GM04503 (cell line): Measurements from ENCODE around the gene HS3ST2.
"Not testable (repeated sequence)": the region's sequence is repeated elsewhere in the genome, so short reads cannot be mapped to it uniquely, and the experiment has no call there.

ENCODE experiments used
- DNase-seq: peaks from one replicate; pipeline ENCODE4 v3.0.0-alpha.2; 2012; ENCODE audit warnings: low read depth

Gene HS3ST2

GRCh38 chr16:22932032-22932771, 118.2 kb downstream of the HS3ST2 start:
- no peak for DNase-seq

- DNase-seq, result no peak
These were observed 119.2 kb downstream of the HS3ST2 start for GRCh38 chr16:22933173-22933572.

GRCh38 chr16:22934786-22935185, 120.8 kb downstream of the HS3ST2 start:
- no peak for DNase-seq

- DNase-seq, result no peak
These were observed 123.2 kb downstream of the HS3ST2 start for GRCh38 chr16:22937169-22937568.

GRCh38 chr16:22938647-22939046, 124.7 kb downstream of the HS3ST2 start:
- DNase-seq, result no peak

- DNase-seq, result not testable (repeated sequence)
These were observed 125.9 kb downstream of the HS3ST2 start for GRCh38 chr16:22939744-22940363.

- no peak for DNase-seq
These were observed 128.1 kb downstream of the HS3ST2 start for GRCh38 chr16:22941970-22942501.

- no peak for DNase-seq
These were observed 128.8 kb downstream of the HS3ST2 start for GRCh38 chr16:22942811-22943210.

GRCh38 chr16:22945361-22945760, 131.4 kb downstream of the HS3ST2 start:
- DNase-seq, result no peak

GRCh38 chr16:22946433-22946832, 132.5 kb downstream of the HS3ST2 start:
- DNase-seq, result no peak

- DNase-seq, result no peak
These were observed 134.2 kb downstream of the HS3ST2 start for GRCh38 chr16:22948058-22948602.

- peak; percentile 14 for DNase-seq
These were observed 134.8 kb downstream of the HS3ST2 start for GRCh38 chr16:22948603-22949368.

GRCh38 chr16:22955461-22956070, 141.6 kb downstream of the HS3ST2 start:
- no peak for DNase-seq

GRCh38 chr16:22961206-22961605, 147.2 kb downstream of the HS3ST2 start:
- DNase-seq, result no peak

- DNase-seq, result no peak
These were observed 148.9 kb downstream of the HS3ST2 start for GRCh38 chr16:22962905-22963304.
